ENCODE results near the gene RSPO4.

The RSPO4 gene

DNA sequence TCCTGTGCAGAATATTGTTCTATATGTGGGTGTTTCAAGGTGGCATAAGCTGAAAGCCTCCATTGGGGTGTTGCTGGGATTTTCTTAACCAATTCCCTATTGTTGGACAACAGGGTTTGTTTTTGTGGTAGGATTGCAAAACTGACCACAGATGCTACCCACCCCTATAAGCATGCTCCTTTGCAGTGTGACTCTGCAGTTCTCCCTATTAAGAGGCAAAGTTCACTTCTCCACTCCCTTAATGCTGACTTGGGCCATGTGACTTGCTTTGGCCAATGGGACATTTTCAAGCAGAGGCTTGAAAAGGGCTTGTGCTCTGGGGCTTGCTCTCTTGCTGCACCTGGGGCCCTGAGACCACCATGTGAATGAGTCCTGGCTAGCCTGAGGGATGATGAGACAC is 77.5 kb downstream of the RSPO4 start:
- no peak for DNase-seq (ENCODE audit: low spot score)
- TF ChIP-seq, protein P1, sequence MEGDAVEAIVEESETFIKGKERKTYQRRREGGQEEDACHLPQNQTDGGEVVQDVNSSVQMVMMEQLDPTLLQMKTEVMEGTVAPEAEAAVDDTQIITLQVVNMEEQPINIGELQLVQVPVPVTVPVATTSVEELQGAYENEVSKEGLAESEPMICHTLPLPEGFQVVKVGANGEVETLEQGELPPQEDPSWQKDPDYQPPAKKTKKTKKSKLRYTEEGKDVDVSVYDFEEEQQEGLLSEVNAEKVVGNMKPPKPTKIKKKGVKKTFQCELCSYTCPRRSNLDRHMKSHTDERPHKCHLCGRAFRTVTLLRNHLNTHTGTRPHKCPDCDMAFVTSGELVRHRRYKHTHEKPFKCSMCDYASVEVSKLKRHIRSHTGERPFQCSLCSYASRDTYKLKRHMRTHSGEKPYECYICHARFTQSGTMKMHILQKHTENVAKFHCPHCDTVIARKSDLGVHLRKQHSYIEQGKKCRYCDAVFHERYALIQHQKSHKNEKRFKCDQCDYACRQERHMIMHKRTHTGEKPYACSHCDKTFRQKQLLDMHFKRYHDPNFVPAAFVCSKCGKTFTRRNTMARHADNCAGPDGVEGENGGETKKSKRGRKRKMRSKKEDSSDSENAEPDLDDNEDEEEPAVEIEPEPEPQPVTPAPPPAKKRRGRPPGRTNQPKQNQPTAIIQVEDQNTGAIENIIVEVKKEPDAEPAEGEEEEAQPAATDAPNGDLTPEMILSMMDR (IDR thresholded peaks at IDR 0.05; ENCODE audit: extremely low read depth, missing control alignments), result no peak

DNA sequence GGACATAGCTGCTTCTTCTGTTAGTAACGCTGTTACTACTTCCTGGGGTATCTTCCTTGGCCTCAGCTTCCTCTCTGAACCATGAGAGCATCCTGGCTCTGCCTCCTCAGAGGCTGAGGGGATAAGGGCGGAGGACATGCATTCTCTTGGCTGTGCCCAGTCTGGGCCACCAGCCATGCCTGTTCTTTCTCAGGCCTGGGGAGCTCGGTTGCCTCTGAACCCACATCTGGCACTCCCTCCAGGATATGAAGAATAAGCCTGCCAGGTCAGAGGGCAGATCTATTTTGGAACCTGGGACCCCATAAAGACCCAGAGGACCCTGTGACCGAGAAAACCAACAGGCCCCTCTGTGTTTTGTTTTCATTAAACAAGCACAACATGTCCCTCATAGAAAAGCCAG is 79.3 kb downstream of the RSPO4 start:
- TF ChIP-seq, protein P1 (IDR thresholded peaks at IDR 0.05; ENCODE audit: extremely low read depth, missing control alignments), result no peak
- DNase-seq (ENCODE audit: low spot score), result no peak

DNA sequence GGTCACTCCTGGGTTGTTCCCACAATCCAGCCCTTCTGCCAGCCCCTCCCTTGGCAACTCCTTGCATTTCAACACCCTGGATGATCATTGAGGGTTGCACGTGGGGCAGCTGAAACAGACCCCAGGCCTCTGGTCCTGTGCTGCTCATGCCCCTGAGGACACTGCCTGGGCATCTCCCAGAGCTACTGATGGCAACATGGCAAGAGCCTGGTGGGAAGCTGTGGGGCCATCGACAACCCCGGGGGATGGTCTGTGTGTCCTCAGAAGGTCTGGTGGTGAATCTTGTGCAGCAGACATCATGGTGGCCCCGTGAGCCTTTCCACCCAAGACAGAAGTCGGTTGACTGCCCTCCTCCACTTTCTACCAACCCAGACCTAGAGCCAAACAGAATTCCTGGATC is 81.0 kb downstream of the RSPO4 start:
- no peak for DNase-seq (ENCODE audit: low spot score)
- TF ChIP-seq, protein P1 (IDR thresholded peaks at IDR 0.05; ENCODE audit: extremely low read depth, missing control alignments), result no peak

DNA sequence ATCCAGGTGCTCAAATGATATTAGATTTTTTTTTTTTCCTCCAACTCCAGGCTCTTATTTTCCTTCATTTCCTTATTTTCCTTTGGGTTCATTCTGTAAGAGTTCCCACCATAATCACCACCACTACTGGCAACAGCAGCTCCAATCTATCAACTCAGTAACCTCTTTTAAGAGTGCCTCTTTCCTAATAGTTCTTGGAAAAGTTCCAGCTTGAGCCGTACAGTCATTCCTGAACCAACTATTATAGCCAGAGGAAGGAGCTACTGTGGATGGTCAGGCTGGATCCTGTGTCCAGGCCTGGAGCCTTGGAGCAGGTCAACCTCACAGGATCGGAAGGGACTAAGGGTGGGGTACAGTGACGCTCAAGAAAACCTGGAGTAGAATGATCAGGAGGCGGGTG is 81.8 kb downstream of the RSPO4 start:
- TF ChIP-seq, protein P1 (IDR thresholded peaks at IDR 0.05; ENCODE audit: extremely low read depth, missing control alignments), result no peak
- no peak for DNase-seq (ENCODE audit: low spot score)

DNA sequence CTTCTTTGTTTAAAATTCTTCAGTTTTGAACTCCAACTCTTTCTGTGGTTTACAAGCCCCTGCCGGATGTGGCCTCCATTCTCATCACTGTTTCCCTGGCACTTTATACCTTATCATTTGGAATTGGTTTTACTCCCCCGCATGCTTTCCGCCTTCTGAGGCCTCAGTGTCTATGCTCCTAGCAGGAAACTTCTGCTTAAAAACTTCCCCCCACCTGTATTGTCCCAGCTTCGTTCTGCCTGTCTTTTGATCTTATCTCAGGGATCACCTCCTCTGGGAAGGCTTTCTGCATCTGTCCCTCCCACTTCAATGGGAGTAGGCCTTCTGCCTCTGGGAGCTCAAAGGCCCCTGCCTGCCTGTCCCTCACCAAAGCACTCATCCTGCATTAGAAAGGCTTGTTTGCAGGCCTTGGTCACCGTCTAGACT is 82.6 kb downstream of the RSPO4 start:
- TF ChIP-seq, protein P1 (IDR thresholded peaks at IDR 0.05; ENCODE audit: extremely low read depth, missing control alignments), result no peak
- DNase-seq (ENCODE audit: low spot score), result no peak

DNA sequence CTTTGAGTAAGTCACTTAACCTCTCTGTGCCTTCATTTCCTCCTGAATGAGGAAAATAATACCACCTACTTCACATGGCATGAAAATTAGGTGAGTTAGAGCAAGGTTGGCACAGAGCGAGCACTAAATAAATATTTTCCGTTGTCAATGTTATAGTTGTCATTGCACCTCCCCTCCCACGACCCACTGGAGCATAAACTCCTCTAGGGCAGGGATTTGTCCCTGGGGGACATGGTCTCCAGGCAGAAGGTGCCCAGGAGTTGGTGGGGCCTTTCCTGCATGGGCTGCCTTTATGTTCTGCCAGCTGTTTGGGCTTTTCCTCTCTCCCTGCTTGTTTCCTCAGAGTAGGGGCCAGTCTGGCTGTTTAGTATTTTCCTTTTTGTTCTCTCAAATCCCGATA is 84.7 kb downstream of the RSPO4 start:
- TF ChIP-seq, protein P1 (IDR thresholded peaks at IDR 0.05; ENCODE audit: extremely low read depth, missing control alignments), result no peak
- DNase-seq (ENCODE audit: low spot score), result no peak

DNA sequence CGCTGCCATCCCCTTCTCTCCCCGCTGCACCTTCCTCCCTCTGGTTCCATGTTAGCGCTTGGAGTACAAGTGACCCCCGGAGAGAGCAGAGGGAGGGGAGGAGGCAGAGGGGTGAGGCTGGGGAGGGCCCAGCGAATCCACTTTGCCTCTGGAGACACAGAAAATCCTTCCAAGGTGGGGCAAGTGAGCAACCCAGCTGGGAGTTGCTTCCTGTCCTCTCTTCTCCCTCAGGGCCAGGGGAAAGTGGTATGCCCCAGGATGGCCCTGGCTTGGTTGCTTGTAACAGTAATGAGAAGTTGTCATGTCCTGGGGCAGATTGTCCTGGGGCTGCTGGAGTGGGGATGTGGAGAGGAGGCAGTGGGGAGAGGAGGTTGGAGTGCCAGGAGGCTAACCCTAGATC is 85.3 kb downstream of the RSPO4 start:
- no peak for DNase-seq (ENCODE audit: low spot score)
- TF ChIP-seq, protein P1 (IDR thresholded peaks at IDR 0.05; ENCODE audit: extremely low read depth, missing control alignments), result no peak
